Upper lobe of left lung (tissue), 6 donors: ENCODE results near the gene ELAVL2. TPM values are rescaled to one million over a fixed set of nuclear protein-coding genes. Genes with fewer than 3 reads are reported as not detected.
"Not testable (repeated sequence)": the region's sequence is repeated elsewhere in the genome, so short reads cannot be mapped to it uniquely, and the experiment has no call there.

Experiments
- ATAC-seq, 2 donors: fragments of 200-7000 bp; cut with Tn5 transposase; one replicate each; pipeline ENCODE4 v1.9.1; 2022; ENCODE audit warnings: mild to moderate bottlenecking in 2 of 2, moderate library complexity in 2 of 2; ENCODE audit not compliant: low FRiP score in 2 of 2
- DNase-seq, 2 donors: peaks; one replicate each; pipeline ENCODE4 v3.0.0-alpha.2; 2019 to 2020
- H3K27ac ChIP-seq, 4 donors: fragments of 200-600 bp; sonication (generic); one replicate each; pipeline ENCODE4 v1.5.1; 2016 to 2019
- H3K27me3 ChIP-seq, 4 donors: fragments of 200-600 bp; sonication (generic); one replicate each; pipeline ENCODE4 v1.5.1; 2017 to 2019
- H3K36me3 ChIP-seq, 4 donors: fragments of 200-600 bp; sonication (generic); one replicate each; pipeline ENCODE4 v1.5.1; 2016 to 2019
- H3K4me1 ChIP-seq, 4 donors: fragments of 200-600 bp; sonication (generic); one replicate each; pipeline ENCODE4 v1.5.1; 2018 to 2019
- H3K4me3 ChIP-seq, 4 donors: fragments of 200-600 bp; sonication (generic); one replicate each; pipeline ENCODE4 v1.5.1; 2017 to 2019; ENCODE audit warnings: mild to moderate bottlenecking in 2 of 4, moderate library complexity in 1 of 4
- H3K9me3 ChIP-seq, 4 donors: fragments of 200-600 bp; sonication (generic); one replicate each; pipeline ENCODE4 v1.5.1; 2018 to 2019
- CTCF ChIP-seq, 6 experiments: fragments of 450-650 bp in 4 of 6; fragments of 200-600 bp in 2 of 6; sonication (generic) in 2 of 6; IDR thresholded peaks; one replicate each; pipeline ENCODE4 v1.5.1; 2016 to 2019; ENCODE audit warnings: antibody characterized with exemption in 6 of 6
- EP300 ChIP-seq, 4 donors: sonication (generic); formaldehyde crosslinking; IDR thresholded peaks; one replicate each; pipeline ENCODE4 v1.5.1; 2017; ENCODE audit warnings: antibody characterized with exemption in 4 of 4, control low read depth in 2 of 4
- POLR2A ChIP-seq, 4 donors: fragments of 450-650 bp; IDR thresholded peaks; one replicate each; pipeline ENCODE4 v1.5.1; 2016 to 2017; ENCODE audit warnings: antibody characterized with exemption in 4 of 4, mild to moderate bottlenecking in 2 of 4
- POLR2AphosphoS5 ChIP-seq, 2 donors: sonication (generic); formaldehyde crosslinking; IDR thresholded peaks; one replicate each; pipeline ENCODE4 v1.5.1; 2017; ENCODE audit warnings: antibody characterized with exemption in 2 of 2
- WGBS, 2 donors: methylation state at CpG; one replicate each; pipeline ENCODE4 v1.1.5; 2017 to 2018; 5-methylcytosine and 5-hydroxymethylcytosine counted together
- total RNA-seq, 6 donors: library from RNA; depleted of rRNA in 4 of 6; stranded (reverse); fragments of >200 nt in 4 of 6; gene quantifications; one replicate each; pipeline versions ENCODE4 v1.1.0 to v1.2.1, GENCODE V29; 2016 to 2021
- donor health status: DM: no; HTN: no; CAD: no; lungs with moderate emphysema.
- donor health status: DM: no; HTN: yes; CAD: no; lungs with severe emphysema.

ELAVL2 gene
- total RNA-seq, 6 donors from 2014 or later: 0.27 TPM; not detected in 5

- Histone ChIP-seq H3K4me3 (no peak overlapping the region), H3K27me3 (no peaks in the 10 kb centered on the region), H3K36me3 (no peaks in the 10 kb centered on the region), H3K27ac (no peak overlapping the region), H3K4me1 (no peaks in the 10 kb centered on the region), H3K9me3 (no peaks in the 10 kb centered on the region)
- 80 to 87% methylated on average over 2 of the region's 2 CpGs for WGBS, 2 donors
- DNase-seq: no peak
- no peak for TF ChIP-seq POLR2AphosphoS5 (IDR thresholded peaks at IDR 0.05)
- no peak for TF ChIP-seq CTCF (IDR thresholded peaks at IDR 0.05)
- TF ChIP-seq EP300 (IDR thresholded peaks at IDR 0.05): no peak
- ATAC-seq: no peak
Observed at GRCh38 chr9:23730364-23730763, 95.7 kb downstream of the ELAVL2 start.

GRCh38 chr9:23728736-23729135 lies 97.3 kb downstream of the ELAVL2 start:
- no peak for ATAC-seq

GRCh38 chr9:23725279-23725946 lies 100.6 kb downstream of the ELAVL2 start:
- H3K36me3 ChIP-seq: no peaks in the 10 kb centered on the region
- TF ChIP-seq POLR2A (IDR thresholded peaks at IDR 0.05): no peak
- TF ChIP-seq POLR2AphosphoS5 (IDR thresholded peaks at IDR 0.05): no peak
- H3K4me3 ChIP-seq: no peak overlapping the region
- DNase-seq: no peak
- no peak overlapping the region for H3K27ac ChIP-seq
- WGBS, 2 donors: 86 to 91% methylated on average over 6 of the region's 6 CpGs
- no peaks in the 10 kb centered on the region for H3K4me1 ChIP-seq
- H3K9me3 ChIP-seq: no peaks in the 10 kb centered on the region
- ATAC-seq: no peak
- H3K27me3 ChIP-seq: no peaks in the 10 kb centered on the region

More at GRCh38 chr9:23728736-23729135, 97.3 kb downstream of the ELAVL2 start:
- H3K36me3 ChIP-seq: no peaks in the 10 kb centered on the region
- TF ChIP-seq EP300 (IDR thresholded peaks at IDR 0.05) (no peak), CTCF (IDR thresholded peaks at IDR 0.05) (no peak), POLR2A (IDR thresholded peaks at IDR 0.05) (no peak), POLR2AphosphoS5 (IDR thresholded peaks at IDR 0.05) (no peak)
- no peaks in the 10 kb centered on the region for H3K4me1 ChIP-seq
- H3K9me3 ChIP-seq: no peaks in the 10 kb centered on the region
- 66 to 70% methylated on average over 2 of the region's 2 CpGs for WGBS, 2 donors
- H3K4me3 ChIP-seq: no peak overlapping the region
- no peak overlapping the region for H3K27ac ChIP-seq
- no peak for DNase-seq
- H3K27me3 ChIP-seq: no peaks in the 10 kb centered on the region

GRCh38 chr9:23723672-23724071 lies 102.4 kb downstream of the ELAVL2 start:
- no peak overlapping the region for H3K27ac ChIP-seq
- no peaks in the 10 kb centered on the region for H3K4me1 ChIP-seq
- no peaks in the 10 kb centered on the region for H3K27me3 ChIP-seq
- WGBS, 2 donors: 85% methylated on average over 2 of the region's 2 CpGs
- no peaks in the 10 kb centered on the region for H3K9me3 ChIP-seq
- H3K4me3 ChIP-seq: no peak overlapping the region
- no peaks in the 10 kb centered on the region for H3K36me3 ChIP-seq
- no peak for DNase-seq
- no peak for TF ChIP-seq CTCF (IDR thresholded peaks at IDR 0.05)
- TF ChIP-seq EP300 (IDR thresholded peaks at IDR 0.05): no peak
- no peak for TF ChIP-seq POLR2A (IDR thresholded peaks at IDR 0.05)
- TF ChIP-seq POLR2AphosphoS5 (IDR thresholded peaks at IDR 0.05): no peak
- no peak for ATAC-seq

- DNase-seq, H3K27ac ChIP-seq, H3K9me3 ChIP-seq, ATAC-seq, H3K4me3 ChIP-seq, H3K36me3 ChIP-seq, H3K27me3 ChIP-seq, H3K4me1 ChIP-seq: not testable (repeated sequence)
- 84 to 85% methylated on average over 3 to 4 of the region's 4 CpGs for WGBS, 2 donors
Observed at GRCh38 chr9:23723048-23723447, 103.0 kb downstream of the ELAVL2 start.

GRCh38 chr9:23721466-23721865 lies 104.6 kb downstream of the ELAVL2 start:
- ATAC-seq (no peak), DNase-seq (no peak)
- Histone ChIP-seq H3K36me3 (no peaks in the 10 kb centered on the region), H3K4me1 (no peaks in the 10 kb centered on the region), H3K9me3 (no peaks in the 10 kb centered on the region), H3K27me3 (no peaks in the 10 kb centered on the region), H3K27ac (no peak overlapping the region), H3K4me3 (no peak overlapping the region)
- TF ChIP-seq EP300 (IDR thresholded peaks at IDR 0.05): no peak
